ENCODE results near the gene PIK3CB.

Gene PIK3CB

DNA sequence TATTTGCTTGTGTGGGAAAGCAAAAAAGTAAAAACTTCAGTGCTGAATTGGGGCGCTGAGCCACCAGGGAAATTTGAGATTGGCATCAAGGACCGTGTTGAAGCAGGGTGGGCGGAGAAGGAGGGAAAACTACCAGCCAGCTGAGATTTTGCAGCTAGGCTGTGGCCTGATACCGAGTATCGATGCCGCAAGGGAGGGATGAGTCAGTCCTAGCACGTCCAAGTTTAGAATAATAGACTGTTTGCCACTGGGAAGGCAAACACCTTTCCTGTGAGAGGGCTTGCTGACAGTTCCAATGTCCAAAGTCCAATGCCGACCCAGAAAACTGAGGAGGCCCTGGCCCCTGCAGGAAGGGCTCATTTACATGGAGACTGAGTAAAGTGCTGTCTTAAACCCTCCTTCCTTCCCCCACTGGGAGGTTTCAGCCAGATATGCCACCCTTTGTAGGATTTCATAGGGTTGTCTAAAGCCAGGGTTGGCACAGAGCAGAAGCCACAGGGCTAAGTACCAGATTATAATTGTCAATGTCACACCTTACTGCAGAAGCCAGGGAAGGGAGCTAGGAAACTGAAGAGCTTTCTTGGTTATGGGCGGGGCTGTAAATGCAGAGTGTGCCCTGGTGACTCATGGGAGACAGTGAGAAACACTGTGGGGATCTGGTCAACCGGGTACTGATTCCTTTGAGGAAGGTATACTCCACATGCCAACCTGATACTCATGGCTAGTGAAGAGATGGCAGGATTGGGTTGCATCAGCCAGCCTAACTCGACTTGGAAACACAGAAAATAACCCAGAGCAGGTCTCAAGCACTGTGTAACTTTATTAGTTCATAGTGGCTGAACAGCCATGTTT lies 28.4 kb upstream of the PIK3CB start:
- no peaks in the 10 kb centered on the region for H3K36me3 ChIP-seq (ENCODE audit: control insufficient read depth in 2 of 2, insufficient read depth in 1 of 2, low read length in 2 of 2)
- 0 out of 2 replicates have a peak, but pooled peaks have one; percentile 25 for TF ChIP-seq ZBTB48 (tag by site-specific recombination; IDR thresholded peaks at IDR 0.05)
- 0 out of 2 replicates have a peak, but pooled peaks have one; percentile 27 for TF ChIP-seq SP7 (tag by site-specific recombination; IDR thresholded peaks at IDR 0.05)
- no peak for TF ChIP-seq REPIN1 (tag by site-specific recombination; IDR thresholded peaks at IDR 0.05; ENCODE audit: low read depth)
- no peak for TF ChIP-seq ZEB2 (tag by site-specific recombination; IDR thresholded peaks at IDR 0.05)
- TF ChIP-seq ZBTB17 (tag by site-specific recombination; IDR thresholded peaks at IDR 0.05) = 0 out of 2 replicates have a peak, but pooled peaks have one; percentile 17
- no peak for TF ChIP-seq ZNF623 (tag by site-specific recombination; IDR thresholded peaks at IDR 0.05)
- no peak for TF ChIP-seq ZNF112 (tag by site-specific recombination; IDR thresholded peaks at IDR 0.05)
- TF ChIP-seq ZNF621 (tag by site-specific recombination; IDR thresholded peaks at IDR 0.05) = no peak
- no peak for TF ChIP-seq OVOL3 (tag by site-specific recombination; IDR thresholded peaks at IDR 0.05)
- no peak for TF ChIP-seq ZNF792 (tag by site-specific recombination; IDR thresholded peaks at IDR 0.05)
- no peak for TF ChIP-seq ZNF777 (tag by site-specific recombination; IDR thresholded peaks at IDR 0.05; ENCODE audit: borderline replicate concordance)
- TF ChIP-seq ZNF155 (tag by site-specific recombination; IDR thresholded peaks at IDR 0.05) = no peak
- no peak for TF ChIP-seq ZNF843 (tag by site-specific recombination; IDR thresholded peaks at IDR 0.05)
- TF ChIP-seq HOXA7 (CRISPR knock-in tag; IDR thresholded peaks at IDR 0.05; ENCODE audit: borderline replicate concordance) = no peak
- TF ChIP-seq RBAK (tag by site-specific recombination; IDR thresholded peaks at IDR 0.05) = no peak
- TF ChIP-seq ZFP37 (tag by site-specific recombination; IDR thresholded peaks at IDR 0.05) = no peak
- TF ChIP-seq ZNF174 (tag by site-specific recombination; IDR thresholded peaks at IDR 0.05) = no peak
- TF ChIP-seq ZBTB49 (tag by site-specific recombination; IDR thresholded peaks at IDR 0.05; ENCODE audit: low read depth) = no peak
- no peak for TF ChIP-seq INSM2 (tag by site-specific recombination; IDR thresholded peaks at IDR 0.05)
- TF ChIP-seq OSR2 (tag by site-specific recombination; IDR thresholded peaks at IDR 0.05) = no peak
- no peak for TF ChIP-seq ZNF16 (tag by site-specific recombination; IDR thresholded peaks at IDR 0.05; ENCODE audit: low read depth)
- no peak for TF ChIP-seq ELK4 (IDR thresholded peaks at IDR 0.05; ENCODE audit: borderline replicate concordance, low read depth, low read length)
- TF ChIP-seq ZNF510 (tag by site-specific recombination; IDR thresholded peaks at IDR 0.05; ENCODE audit: insufficient replicate concordance) = no peak
- no peak for TF ChIP-seq ZNF529 (tag by site-specific recombination; IDR thresholded peaks at IDR 0.05; ENCODE audit: insufficient replicate concordance)
- TF ChIP-seq ZNF19 (tag by site-specific recombination; IDR thresholded peaks at IDR 0.05; ENCODE audit: low read depth) = no peak
- no peak for TF ChIP-seq SCRT2 (tag by site-specific recombination; IDR thresholded peaks at IDR 0.05)
- no peak for TF ChIP-seq ZNF433 (tag by site-specific recombination; IDR thresholded peaks at IDR 0.05; ENCODE audit: low read depth)
- TF ChIP-seq ZNF518A (tag by site-specific recombination; conservative IDR thresholded peaks at IDR 0.05; ENCODE audit: low read depth) = 0 out of 2 replicates have a peak, but pooled peaks have one; percentile 36

More for the DNA sequence above, 28.4 kb upstream of the PIK3CB start:
- H3K9me3 ChIP-seq (ENCODE audit: control insufficient read depth, insufficient read depth, low read depth, low read length) = no peaks in the 10 kb centered on the region
- H3K4me3 ChIP-seq (ENCODE audit: low read depth, low read length) = no peak overlapping the region
- no peak overlapping the region for H3K27ac ChIP-seq (ENCODE audit: extremely low read depth, low read depth, low read length)
- POLR2A ChIA-PET = interaction anchor here (1.7 kb wide), 1 partner anchor 13 kb away, joined by 5 read pairs; no protein-coding TSS in a partner anchor
- H3K4me1 ChIP-seq (ENCODE audit: control insufficient read depth, insufficient read depth, low read length) = no peaks in the 10 kb centered on the region
- CTCF ChIA-PET = interaction anchor here (0.6 to 1.3 kb wide), 4 partner anchors 10 to 164 kb away, joined by 3 to 5 read pairs (median 3); no protein-coding TSS in a partner anchor

Data from HEK293 (cell line).